GM19468 (cell line): Measurements from ENCODE around the gene SLAMF8.

ENCODE experiments used
- ATAC-seq: cut with Tn5 transposase; IDR thresholded peaks from one replicate; pipeline ENCODE4 v1.9.1; 2021; ENCODE audit warnings: mild to moderate bottlenecking, moderate library complexity, moderate number of reproducible peaks; ENCODE audit not compliant: unreplicated experiment; ENCODE audit errors: extremely low read depth

SLAMF8 gene

DNA sequence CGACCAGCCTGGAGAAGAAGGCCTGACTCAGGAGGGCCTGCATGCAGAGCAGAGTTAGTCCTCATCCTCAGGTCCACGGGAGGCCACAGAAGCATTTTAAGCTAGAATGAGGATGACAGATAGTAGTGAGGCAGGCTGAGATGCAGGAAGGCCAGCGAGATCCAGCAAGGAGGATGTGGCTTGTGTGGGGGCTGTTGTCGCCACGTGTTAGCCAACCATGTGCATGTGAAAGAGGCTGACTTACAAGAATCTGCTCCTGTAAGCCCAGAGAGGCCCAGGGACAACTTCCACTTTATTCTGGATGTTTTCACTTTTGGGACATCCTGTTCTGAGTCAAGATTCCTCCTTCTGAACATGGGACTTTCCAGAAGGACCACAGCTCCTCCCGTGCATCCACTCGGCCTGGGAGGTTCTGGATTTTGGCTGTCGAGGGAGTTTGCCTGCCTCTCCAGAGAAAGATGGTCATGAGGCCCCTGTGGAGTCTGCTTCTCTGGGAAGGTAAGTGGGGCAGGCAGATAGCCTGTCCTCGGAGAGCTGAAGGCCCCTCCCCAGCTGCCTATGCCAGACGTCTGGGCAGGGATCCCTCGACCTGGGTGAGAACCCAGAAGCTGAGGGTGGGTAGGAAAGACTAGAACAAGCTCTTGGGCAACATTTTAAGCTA lies at the start of gene SLAMF8:
Gene SLAMF8, plus strand, starts transcription at position 433 of the 661 bp plus-strand sequence. Its CDS starts 26 bp downstream, at position 459.
- ATAC-seq: no peak

DNA sequence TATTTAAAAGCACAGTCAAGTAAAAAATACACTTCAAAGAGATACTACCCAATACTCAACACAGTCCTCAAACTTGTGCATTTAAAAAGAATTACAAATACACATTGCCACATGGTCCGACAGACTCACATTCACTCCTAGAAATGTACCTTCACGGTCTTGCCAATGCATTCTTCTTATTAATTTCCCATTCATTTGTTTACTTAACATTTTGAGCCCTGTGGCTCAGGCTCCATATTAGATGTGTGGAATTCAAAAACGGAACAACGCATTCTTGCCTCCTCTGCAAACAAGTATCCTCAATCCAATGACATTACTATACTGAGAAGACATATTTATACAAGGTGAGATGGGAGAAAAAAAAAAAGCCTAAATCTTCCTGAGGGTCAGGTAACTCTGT lies 48.4 kb upstream of the SLAMF8 start:
- no peak for ATAC-seq

DNA sequence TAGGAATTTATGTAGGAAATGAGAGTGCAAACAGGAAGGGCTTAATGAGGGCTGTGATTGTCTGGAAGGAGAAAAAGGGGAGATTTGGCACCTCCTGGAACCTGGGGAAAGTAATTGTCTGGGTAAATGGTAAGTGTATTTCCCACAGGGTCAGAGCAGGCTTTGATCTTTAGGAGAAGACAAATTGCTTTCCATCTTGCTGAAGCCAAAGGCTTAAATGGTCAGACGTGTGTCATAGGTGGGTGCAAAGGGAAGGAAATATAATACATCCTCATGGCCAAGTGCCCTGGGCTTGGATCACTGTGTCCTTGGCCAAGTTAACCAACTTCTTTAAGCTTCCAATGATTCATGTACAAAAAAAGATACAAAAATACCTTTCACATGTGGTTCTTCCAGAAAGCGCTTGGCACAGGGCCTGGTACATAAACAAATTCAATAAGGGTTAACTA lies 47.2 kb upstream of the SLAMF8 start:
- ATAC-seq: no peak

DNA sequence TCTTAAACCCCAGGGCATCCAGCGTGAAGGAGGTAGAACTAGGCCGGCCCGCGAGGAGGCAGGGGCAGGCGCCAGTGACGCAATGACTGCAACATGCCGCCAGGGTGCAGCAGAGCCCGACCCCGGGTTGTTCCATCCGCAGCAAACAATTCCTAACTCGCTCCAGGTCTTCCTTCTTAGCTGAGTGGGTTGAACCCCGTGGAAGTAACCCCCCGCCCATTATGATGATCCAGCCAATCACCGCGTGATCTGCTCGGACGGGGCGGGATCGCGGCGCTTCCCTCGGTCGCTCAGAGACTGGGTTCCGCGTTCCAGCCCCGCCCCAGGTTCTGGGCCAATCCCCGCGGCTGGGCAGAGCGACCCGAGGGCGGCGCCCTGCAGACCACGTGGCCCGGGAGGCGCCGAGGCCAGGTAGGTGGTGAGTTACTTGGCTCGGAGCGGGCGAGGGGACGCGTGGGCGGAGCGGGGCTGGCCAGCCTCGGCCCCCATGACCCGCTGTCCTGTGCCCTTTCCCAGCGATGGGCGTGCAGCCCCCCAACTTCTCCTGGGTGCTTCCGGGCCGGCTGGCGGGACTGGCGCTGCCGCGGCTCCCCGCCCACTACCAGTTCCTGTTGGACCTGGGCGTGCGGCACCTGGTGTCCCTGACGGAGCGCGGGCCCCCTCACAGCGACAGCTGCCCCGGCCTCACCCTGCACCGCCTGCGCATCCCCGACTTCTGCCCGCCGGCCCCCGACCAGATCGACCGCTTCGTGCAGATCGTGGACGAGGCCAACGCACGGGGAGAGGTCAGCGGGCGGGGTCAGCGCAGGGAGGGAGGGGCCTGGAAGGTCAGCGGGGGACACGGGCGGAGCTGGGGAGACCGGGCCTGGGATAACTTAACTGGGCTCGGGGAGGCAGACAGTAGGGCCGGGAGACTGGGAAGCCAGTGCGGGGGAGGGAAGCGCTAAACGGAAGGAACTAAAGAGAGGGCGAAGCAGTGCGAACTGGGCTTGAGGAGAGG lies 45.8 kb upstream of the SLAMF8 start, which contains the start of gene DUSP23:
Gene DUSP23, plus strand, starts transcription at position 380 of the 1,000 bp plus-strand sequence. Its CDS starts 139 bp downstream, at position 519.
- ATAC-seq: peak; percentile 98

DNA sequence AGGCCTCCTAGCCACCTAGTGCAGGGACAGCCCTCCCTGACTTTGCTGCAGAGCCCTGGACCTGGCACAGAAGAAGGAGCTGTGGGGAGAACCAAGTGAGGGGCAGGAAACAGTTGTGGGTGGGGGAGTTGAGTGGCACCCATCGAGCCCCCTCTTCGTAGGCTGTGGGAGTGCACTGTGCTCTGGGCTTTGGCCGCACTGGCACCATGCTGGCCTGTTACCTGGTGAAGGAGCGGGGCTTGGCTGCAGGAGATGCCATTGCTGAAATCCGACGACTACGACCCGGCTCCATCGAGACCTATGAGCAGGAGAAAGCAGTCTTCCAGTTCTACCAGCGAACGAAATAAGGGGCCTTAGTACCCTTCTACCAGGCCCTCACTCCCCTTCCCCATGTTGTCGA lies 44.7 kb upstream of the SLAMF8 start:
- ATAC-seq: no peak

DNA sequence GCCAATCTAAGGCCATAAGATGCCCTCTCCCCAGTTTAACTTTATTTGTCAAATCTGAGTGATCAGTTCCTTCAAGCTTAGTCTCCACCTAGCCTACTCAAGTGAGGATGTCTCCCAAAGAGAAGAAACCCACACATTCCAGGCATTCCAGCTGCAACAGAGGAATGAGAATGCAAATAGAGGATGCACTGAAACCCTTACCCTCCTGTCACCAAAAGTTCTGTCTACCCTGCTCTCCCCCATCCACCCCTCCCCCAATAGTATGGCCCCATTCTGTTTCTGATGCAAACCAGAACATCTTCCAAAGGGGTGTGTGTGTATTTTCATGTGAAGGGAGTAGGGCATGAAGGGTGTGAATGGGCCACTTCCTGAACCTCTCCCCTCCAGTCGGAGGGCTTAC lies 42.9 kb upstream of the SLAMF8 start:
- ATAC-seq: no peak

DNA sequence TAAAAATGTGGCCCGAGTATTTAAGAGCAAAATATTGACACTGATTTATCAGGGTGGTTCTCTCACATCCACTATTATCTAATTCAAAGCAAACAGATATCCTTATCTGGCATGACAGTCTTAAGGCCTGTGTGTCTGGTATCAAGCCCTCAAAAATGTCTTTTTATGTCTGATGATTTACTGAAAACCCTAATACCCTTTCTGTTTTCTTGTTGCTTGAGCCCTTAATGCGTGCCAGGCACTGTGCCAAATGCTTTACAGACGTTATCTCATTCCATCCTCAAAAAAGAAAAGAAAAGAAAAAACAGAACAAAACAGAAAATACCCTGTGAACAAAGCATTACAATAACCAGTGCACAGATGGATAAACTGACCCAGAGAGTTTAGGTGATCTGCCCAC lies 40.2 kb upstream of the SLAMF8 start:
- ATAC-seq: no peak

DNA sequence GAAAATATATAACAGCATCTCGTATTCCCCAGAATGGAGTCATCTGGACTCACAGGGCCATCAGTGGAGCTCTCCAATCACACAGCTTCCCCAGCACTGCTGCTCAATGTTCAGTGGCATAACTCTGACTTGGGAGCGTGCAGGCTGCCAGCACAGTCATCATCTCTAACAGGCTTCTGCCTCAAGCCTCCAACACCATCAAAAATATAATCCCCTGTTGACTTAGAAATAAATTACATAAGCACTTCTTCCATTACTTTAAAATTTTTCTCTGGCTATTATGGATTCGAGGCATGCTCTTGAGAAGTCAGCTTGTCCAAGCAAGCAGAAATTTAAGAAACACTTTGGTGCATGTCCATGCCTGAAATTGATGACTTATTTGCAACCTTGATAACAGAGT lies 39.7 kb upstream of the SLAMF8 start:
- ATAC-seq: no peak

DNA sequence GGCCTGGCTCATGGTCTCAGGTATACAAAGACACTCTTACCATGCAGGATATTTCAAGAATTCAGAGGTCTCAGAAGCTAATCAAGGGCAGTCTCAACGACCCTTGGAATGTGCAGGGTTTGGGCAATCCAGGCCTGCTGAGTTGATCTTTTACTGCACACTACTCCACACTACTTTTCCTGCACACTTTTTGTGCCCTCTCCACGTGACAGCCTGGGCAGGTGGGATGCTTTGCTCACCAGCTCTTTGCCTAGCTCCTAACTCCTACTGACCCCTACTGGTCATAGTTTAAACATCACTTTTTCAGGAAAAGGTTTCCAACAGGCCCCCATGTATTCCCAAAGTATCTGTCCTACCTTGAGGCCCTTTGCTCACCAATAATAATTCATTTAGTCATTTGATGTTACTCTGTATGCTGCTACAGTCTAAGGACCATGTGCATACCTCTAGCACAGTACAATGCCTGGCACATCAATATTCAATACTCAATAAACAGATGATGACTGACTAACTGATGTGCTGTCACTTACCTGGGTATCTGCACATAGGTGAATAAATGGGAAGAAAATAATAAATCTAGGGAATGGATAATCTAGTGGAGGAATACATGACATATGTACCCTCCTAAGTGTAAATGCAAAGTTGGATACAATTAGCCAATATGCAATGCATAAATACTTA lies 36.3 kb upstream of the SLAMF8 start:
- ATAC-seq: no peak

DNA sequence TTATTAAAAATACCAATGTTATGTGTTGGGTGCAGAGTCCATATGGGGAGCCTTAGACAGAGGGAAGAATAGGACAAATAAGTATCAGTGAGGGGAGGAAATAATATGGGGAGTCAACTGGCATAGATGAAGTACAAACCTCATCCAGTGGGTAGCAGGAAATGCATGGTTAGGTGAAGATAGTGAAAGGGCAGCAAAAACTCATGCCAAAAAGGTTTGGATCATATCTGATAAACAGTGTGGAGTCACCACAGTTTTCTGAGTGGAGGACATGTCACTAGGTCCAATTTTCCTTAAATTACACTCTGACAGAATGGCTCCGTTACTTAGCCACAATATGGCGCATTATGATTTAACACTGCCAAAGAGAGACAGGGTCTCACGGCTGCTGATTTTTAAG lies 35.6 kb upstream of the SLAMF8 start:
- ATAC-seq: no peak

DNA sequence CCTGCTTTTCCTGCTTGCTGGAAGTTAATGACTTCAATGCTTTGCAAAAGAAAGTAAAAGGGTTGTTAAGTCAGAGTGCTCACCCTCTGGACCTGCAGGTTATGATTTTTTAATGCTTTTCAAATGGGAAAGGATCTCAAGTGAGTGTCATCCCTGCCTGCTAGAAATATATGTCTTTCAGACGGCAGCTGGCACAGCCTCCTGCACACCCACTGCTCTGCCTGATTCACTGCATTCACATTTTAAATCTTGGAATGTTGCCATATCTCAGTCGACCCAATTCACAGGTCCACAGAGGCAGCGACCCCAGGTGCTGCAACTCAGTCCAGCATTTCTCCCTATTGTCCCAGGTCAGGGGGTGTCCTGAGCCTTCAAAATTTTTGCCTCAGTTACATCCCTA lies 35.2 kb upstream of the SLAMF8 start:
- no peak for ATAC-seq

DNA sequence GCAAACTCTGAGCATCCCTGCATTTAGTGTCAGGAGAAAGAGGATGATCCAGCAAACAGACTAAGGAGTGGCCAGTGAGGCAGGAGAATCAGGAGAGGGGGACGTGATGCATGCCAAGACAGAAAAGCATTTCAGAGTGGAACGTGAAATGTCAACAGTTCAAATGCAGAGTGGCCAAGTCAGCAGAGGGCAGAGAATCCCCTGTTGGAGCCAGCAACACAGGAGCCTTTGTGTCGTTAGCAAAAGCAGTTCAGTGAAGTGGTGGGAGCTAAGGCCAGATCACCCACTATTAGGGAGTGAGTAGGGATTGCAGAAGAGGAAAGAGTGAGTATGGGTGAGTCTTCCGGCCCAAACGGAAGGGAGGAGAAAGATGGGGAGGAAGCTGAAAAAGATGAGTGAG lies 31.1 kb upstream of the SLAMF8 start:
- no peak for ATAC-seq

DNA sequence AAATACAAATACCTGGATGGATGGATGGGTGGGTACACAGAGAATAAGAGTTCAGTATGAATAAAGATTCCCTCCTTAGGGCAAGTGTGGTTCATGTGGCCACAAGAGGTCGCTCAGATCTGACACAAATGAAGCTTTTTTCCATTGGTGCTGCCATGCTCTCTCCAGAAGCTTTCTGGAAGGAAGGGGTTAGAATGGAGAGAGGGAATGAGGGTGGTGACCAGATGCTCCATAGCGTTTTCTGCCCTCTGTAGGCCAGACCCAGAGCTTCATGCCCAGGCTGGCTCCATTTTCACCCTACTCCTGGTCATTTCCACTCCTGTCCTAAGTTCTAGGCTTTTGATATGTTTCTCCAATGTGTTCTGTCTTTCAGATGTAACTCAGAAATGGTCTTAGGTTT lies 27.8 kb upstream of the SLAMF8 start:
- ATAC-seq: no peak

DNA sequence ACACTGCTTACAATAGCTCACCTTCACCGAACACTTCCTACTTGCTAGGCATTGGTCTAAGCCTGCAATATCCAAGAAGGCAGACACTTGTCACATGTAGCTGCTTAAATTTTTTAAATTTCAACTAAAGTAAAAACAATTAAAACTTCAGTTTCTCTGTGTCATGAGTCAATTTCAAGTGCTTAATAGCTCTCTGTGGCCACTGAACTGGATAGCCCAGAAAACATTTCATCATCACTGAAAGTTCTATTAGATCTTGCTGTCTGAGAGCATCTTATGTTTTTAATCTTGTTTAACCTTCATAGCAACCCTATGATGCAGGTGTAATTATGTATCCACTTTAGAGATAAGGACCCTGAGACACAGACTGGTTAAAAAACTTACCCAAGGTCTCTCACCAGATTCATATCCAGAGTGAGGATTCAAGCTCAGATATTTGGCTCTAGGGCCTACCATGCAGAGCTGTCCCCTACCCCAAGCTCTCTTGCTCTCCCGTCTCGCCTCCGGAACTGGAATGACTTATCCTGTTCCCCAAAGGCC lies 27.2 kb upstream of the SLAMF8 start:
- ATAC-seq: no peak

DNA sequence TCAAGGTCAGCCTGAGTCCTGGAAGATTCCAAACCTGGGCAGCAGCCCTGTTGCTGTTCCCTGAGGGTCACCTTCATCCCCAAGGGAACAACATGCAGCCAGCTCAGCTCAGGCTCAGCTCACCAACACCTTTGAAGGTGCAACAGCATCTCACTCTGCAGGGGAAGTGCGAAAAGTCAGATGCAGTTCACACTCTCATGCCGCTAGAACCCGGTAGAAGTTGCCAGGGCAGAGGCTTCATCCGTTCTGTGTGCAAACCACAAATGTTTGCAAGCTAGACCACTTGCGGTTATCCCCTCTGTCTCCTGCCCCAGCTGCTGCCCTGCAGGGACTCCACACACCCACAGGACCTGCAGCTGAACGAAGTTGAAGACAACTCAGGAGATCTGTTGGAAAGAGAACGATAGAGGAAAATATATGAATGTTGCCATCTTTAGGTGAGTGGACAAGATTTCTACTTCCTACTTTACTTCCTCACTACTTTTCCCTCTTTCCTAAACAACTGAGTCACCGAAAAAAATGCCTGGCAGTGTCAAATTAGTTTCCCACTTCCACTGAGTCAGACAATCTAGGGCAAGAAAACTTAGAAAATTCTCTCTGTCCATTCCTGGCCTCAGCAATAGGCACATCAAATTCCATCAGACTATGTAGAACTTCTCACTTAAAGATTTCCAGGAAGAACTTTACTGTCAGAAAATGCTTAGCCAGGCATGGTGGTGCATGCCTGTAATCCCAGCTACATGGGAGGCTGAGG lies 26.3 kb upstream of the SLAMF8 start:
- ATAC-seq: no peak

DNA sequence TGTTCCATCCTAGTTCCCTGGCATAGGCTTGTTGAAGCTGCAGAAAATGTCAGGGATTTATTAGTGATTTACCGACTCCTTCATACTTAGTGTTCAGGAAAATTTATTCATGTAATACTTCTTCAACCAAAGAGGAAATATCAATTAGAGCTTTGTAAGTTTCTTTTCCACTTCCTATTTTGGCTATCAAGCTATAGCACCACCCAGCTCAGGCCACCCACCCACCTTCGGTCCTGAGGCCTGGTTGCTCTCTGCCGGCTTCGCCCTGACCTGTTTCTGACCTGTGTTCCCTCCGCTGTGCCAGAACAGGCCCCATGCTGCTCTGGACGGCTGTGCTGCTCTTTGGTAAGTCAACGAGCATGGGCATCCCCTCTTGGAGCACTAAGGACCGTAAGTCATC lies 24.6 kb upstream of the SLAMF8 start, which contains the start of gene FCRL6:
Gene FCRL6, plus strand, starts transcription at position 250 of the 400 bp plus-strand sequence. Its CDS starts 65 bp downstream, at position 315.
- no peak for ATAC-seq

DNA sequence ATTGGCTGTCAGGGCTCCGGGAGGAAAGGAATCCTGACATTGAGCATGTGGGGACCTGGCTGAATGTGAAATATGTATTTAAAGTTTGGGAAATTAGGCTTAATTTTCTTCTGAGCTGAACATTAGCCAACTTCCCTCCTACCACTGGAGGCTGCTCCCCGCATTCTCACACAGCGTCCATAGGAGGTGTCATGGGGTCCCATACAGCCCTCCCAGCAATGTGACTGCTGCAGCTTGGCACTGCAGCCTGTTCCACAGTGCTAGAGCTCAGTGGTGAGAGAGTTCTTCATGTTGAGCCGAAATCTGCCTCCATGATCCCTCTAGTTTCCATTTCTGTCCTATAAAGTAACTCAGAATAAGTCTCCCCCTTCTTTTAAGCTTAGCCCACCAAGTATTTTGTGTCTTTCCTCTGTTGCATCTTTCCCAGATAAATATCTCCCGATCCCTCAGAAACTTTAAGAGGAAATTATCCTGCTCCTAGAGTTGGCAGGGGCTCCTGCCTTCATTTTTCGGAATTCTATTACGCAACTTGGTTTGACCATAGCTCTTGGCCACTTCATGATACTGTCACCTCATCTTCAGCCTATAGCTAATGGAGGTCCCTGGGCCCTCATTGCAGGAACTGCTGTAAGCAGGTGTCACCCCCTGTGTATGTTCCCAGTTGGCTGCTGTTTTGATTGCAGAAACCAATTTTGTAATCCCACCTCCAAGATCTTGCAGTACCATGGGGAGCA lies 22.6 kb upstream of the SLAMF8 start:
- no peak for ATAC-seq

DNA sequence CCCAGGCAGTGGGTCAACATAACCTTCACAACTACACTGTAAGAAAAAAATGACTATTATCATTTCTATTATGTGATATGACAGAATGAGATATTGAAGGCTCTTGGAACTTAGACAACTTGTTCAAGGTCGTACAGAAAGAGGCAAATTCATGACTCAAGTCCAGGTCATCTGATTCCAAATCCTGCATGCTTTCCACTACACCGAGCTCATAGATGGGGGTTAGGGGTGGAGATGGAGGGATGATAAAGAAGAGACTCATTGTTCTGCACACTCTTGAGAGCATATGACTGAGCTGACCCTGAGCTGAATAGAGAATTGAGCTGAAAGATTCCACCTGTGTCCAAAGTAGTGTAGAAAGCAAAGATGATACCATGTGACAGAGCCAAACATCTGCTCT lies 21.7 kb upstream of the SLAMF8 start:
- no peak for ATAC-seq

DNA sequence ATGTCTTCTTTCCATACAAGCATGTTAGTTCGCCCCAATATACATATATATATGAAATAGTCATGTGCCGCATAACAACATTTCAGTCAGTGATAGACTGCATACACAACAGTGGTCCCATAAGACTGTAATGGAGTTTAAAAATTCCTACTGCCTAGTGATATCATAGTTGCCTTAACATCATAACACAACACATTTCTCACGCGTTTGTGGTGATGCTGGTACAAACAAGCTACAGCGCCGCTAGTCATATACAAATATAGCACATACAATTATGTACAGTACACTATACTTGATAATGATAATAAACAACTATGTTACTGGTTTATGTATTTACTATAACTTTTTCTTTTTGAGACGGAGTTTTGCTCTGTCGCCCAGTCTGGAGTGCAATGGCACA lies 10.7 kb upstream of the SLAMF8 start:
- no peak for ATAC-seq
